ENCODE measurements around the gene PRM2. TPM values are rescaled to one million over a fixed set of nuclear protein-coding genes. Genes with fewer than 3 reads are reported as not detected.

Gene PRM2
- total RNA-seq, 5 donors from 2014 or later (not counting 1 experiment from before 2014, with no cell fraction given), result not detected

DNA sequence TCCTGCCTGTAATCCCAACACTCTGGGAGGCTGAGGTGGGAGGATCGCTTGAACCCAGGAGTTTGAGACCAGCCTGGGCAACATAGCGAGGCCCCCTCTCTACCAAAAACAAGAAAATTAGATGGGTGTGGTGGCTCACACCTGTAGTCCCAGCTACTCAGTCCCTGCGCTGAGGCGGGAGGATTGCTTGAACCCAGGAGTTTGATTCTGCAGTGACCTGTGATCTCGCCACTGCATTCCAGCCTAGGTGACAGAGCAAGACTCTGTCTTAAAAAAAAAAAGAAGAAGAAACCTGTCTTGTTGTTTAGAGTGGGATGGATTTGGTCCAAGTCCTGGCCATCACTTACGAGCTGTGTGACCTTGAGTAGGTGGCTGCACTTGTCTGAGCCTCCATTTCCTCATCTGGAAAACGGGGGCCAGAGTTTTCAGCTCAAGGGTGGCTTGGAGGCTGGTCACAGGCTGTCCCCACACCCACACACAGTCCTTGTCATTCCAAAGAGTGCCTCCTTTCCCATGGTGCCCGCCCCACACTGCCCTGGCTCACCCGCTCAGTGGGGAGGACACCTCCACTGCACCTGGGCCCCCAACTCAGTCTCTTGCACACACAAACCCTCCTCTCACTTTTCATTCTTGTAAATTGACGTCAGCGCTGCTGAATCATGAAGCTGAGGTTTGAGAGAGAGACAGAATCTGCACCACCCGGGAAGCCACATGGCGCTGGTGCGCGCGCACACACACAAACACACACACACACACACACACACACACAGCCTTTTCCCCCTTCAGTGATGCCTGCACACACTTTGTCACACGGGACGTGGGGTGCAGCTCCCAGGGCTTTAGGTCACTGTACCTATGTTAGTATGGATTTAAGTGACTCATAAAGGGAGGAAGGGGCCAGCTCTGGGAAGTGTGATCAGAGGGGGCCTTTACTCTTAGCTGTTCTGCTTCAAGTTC is 24.5 kb downstream of the PRM2 start:
- no peaks in the 10 kb centered on the region for H3K36me3 ChIP-seq (ENCODE audit: control insufficient read depth in 2 of 2, extremely low read depth in 1 of 2, insufficient read depth in 1 of 2, low read length in 1 of 2)
- Mint-ChIP-seq H3K27me3 (no peaks in the 10 kb centered on the region), H3K27ac (peak overlapping the region; percentile 92), H3K4me3 (peak overlapping the region; percentile 81 to 92 (median 87)), H3K9me3 (no peaks in the 10 kb centered on the region), H3K36me3 (peaks cover 19% of the 10 kb centered on the region), H3K4me1 (peaks cover 36 to 45% (median 40%) of the 10 kb centered on the region in 3 donors)
- peak overlapping the region; percentile 11 to 18 for H3K4me3 ChIP-seq (ENCODE audit: control insufficient read depth in 1 of 2, extremely low read depth in 1 of 2, low read length in 1 of 2)
- no peaks in the 10 kb centered on the region for H3K9me3 ChIP-seq
- no peaks in the 10 kb centered on the region for H3K27me3 ChIP-seq (replicated peaks in 1 of 2; ENCODE audit: control insufficient read depth in 2 of 2, extremely low read depth in 1 of 2, insufficient read depth in 2 of 2, low read length in 1 of 2)
- POLR2A ChIA-PET, result interaction anchor here (0.5 to 1.0 kb wide), 4 partner anchors 27 to 46 kb away, joined by 3 to 6 read pairs (median 4); no protein-coding TSS in a partner anchor
- 29% methylated on average over 9 of the region's 18 CpGs for WGBS (ENCODE audit: insufficient coverage)
- H3K4me1 ChIP-seq (ENCODE audit: control insufficient read depth in 1 of 2, extremely low read depth in 1 of 2, insufficient read depth in 2 of 2, low read length in 2 of 2), result peaks cover 26 to 39% of the 10 kb centered on the region in 2 experiments
- CTCF ChIA-PET, result interaction anchor here in 1 of 2 donors (0.6 to 1.7 kb wide), 7 partner anchors 18 to 834 kb away, joined by 3 to 10 read pairs (median 4); no protein-coding TSS in a partner anchor
- ATAC-seq (replicated peaks in 1 of 4) (peak; percentile 20 to 23 (median 22)), DNase-seq (peak; percentile 38 to 86 (median 75))
- H3K27ac ChIP-seq (ENCODE audit: low read length), result peak overlapping the region; percentile 61

DNA sequence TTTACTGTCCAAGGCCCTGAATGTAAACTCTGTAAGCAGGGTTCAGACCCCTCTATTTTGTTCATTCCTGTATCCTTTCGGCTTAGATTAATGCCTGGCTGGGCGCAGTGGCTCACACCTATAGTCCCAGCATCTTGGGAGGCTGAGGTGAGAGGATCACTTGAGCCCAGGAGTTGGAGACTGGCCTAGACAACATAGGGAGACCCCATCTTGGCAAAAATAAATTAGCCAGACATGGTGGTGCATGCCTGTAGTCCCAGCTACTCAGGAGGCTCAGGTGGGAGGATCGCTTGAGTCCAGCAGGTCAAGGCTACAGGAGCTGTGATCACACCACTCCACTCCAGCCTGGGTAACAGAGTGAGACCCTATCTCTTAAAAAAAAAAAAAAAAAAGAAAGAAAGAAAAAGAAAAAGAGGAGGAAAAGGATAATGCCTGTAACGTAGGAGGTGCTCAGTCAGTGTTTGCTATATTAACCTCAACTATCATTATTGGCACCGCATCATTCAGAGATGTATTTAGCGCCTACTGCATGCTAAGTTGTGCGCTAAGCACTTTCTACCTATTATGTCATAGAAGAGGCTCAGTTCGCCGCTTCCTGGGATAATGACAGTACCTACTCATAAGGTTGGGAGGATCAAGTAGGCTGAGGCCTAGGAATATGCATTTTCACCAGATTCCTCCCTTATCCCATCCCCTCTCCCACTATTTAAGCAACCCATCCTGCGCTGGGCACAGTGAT is 25.3 kb downstream of the PRM2 start:
- POLR2A ChIA-PET, result interaction anchor here in 1 of 2 donors (0.6 kb wide), 1 partner anchor 17 kb away, joined by 3 read pairs; no protein-coding TSS in a partner anchor
- no peaks in the 10 kb centered on the region for H3K9me3 Mint-ChIP-seq
- peaks cover 36 to 44% (median 40%) of the 10 kb centered on the region in 3 donors for H3K4me1 Mint-ChIP-seq
- Histone ChIP-seq H3K27ac (ENCODE audit: low read length) (peak overlapping the region; percentile 61), H3K4me3 (ENCODE audit: control insufficient read depth in 1 of 2, extremely low read depth in 1 of 2, low read length in 1 of 2) (no peak overlapping the region), H3K36me3 (ENCODE audit: control insufficient read depth in 2 of 2, extremely low read depth in 1 of 2, insufficient read depth in 1 of 2, low read length in 1 of 2) (no peaks in the 10 kb centered on the region), H3K27me3 (replicated peaks in 1 of 2; ENCODE audit: control insufficient read depth in 2 of 2, extremely low read depth in 1 of 2, insufficient read depth in 2 of 2, low read length in 1 of 2) (no peaks in the 10 kb centered on the region), H3K9me3 (no peaks in the 10 kb centered on the region), H3K4me1 (ENCODE audit: control insufficient read depth in 1 of 2, extremely low read depth in 1 of 2, insufficient read depth in 2 of 2, low read length in 2 of 2) (peaks cover 25 to 39% of the 10 kb centered on the region in 2 experiments)
- ATAC-seq (replicated peaks in 1 of 4), result no peak
- H3K27me3 Mint-ChIP-seq, result no peaks in the 10 kb centered on the region
- DNase-seq, result no peak
- H3K4me3 Mint-ChIP-seq, result no peak overlapping the region
- 100% methylated on average over 2 of the region's 10 CpGs for WGBS (ENCODE audit: insufficient coverage)
- CTCF ChIA-PET, result interaction anchor here in 1 of 2 donors (1.2 kb wide), 1 partner anchor 286 kb away, joined by 4 read pairs; no protein-coding TSS in a partner anchor
- H3K36me3 Mint-ChIP-seq, result peaks cover 19% of the 10 kb centered on the region
- H3K27ac Mint-ChIP-seq, result peak overlapping the region; percentile 92

DNA sequence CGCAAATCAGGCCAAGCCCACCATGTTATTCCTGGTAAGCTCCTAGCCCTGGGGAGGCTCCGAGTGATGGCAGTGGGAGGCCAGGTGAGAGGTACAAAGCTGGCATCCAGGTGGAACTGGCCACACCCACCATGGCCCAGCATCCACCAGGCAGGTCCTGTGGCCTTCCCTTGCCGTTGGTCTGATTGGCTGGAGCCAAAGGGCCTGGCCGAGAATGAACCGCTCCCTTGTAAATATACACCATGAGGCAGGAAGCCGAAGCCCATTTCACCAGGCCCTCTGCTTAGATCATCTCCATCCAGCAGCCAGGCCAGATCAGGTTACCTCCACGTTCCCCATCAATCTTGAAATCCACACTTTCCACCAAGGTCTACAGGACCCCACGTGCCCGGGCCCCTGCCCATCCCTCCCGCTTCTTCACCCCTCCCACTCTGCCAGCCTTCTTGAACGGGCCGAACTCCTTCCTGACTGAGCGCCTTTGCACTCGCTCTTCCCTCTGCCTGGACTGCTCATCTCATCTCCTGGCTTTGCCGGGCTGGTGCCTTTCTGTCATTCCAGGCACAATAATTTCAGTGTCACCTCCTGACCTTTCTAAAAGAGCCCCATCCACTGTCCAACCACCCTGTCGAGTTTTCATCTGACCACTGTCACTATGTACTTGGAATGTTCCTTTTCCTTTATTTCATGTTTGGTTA is 26.0 kb downstream of the PRM2 start:
- WGBS (ENCODE audit: insufficient coverage), result 92% methylated on average over 13 of the region's 16 CpGs
- H3K4me3 ChIP-seq (ENCODE audit: control insufficient read depth in 1 of 2, extremely low read depth in 1 of 2, low read length in 1 of 2), result no peak overlapping the region
- H3K27me3 ChIP-seq (replicated peaks in 1 of 2; ENCODE audit: control insufficient read depth in 2 of 2, extremely low read depth in 1 of 2, insufficient read depth in 2 of 2, low read length in 1 of 2), result no peaks in the 10 kb centered on the region
- Mint-ChIP-seq H3K4me1 (peaks cover 40 to 45% (median 41%) of the 10 kb centered on the region in 3 donors), H3K27me3 (no peaks in the 10 kb centered on the region), H3K36me3 (peaks cover 19% of the 10 kb centered on the region), H3K27ac (peak overlapping the region; percentile 61 to 72), H3K4me3 (no peak overlapping the region), H3K9me3 (no peaks in the 10 kb centered on the region)
- no peaks in the 10 kb centered on the region for H3K9me3 ChIP-seq
- no peak overlapping the region for H3K27ac ChIP-seq (ENCODE audit: low read length)
- DNase-seq (no peak), ATAC-seq (replicated peaks in 1 of 4) (no peak)
- no peaks in the 10 kb centered on the region for H3K36me3 ChIP-seq (ENCODE audit: control insufficient read depth in 2 of 2, extremely low read depth in 1 of 2, insufficient read depth in 1 of 2, low read length in 1 of 2)
- CTCF ChIA-PET, result no interaction called here
- H3K4me1 ChIP-seq (ENCODE audit: control insufficient read depth in 1 of 2, extremely low read depth in 1 of 2, insufficient read depth in 2 of 2, low read length in 2 of 2), result peaks cover 25 to 39% of the 10 kb centered on the region in 2 experiments
- POLR2A ChIA-PET, result interaction anchor here (0.5 to 1.0 kb wide), 3 partner anchors 14 to 90 kb away, joined by 3 to 5 read pairs (median 3); no protein-coding TSS in a partner anchor

DNA sequence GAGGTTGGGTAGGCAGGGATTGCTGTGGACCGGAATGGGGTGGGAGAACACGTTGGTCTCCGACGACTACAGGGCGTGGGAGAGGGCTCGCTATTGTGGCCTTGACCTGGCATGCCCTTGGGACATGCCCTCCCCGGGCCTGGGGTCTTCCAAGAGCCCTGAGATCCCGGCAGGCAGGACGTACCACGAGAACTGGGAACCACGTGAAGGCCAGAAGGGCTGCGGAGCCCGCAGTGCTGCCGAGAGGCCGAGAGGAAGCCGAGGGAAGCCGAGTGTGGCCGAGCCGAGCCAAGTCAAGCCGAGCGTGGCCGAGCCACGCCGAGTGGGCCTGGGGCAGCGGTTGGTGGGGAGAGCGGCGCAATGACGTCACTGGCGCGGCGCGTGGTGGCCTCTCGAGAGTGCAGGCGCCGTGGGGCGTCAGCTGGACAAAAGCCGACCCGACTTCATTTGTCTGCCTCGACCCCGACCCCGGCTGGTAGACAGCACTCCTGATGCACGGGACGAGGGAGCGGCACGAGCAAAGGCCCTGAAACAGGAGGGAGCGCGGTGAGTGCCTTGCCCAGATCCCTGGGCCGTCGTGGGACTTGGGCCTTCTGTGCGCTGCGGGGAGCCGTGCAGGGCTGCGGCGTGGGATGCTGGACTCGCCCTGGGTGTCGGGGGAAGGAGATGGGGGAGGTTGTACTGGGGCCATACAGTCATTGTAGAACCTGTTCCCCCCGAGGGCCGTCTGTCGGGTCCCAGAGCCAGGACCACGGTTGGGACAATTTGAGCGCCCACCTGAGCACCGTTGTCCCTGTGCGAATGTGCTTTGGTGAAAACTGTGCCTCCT is 26.8 kb downstream of the PRM2 start:
- Histone ChIP-seq H3K27ac (ENCODE audit: low read length) (no peak overlapping the region), H3K36me3 (ENCODE audit: control insufficient read depth in 2 of 2, extremely low read depth in 1 of 2, insufficient read depth in 1 of 2, low read length in 1 of 2) (no peaks in the 10 kb centered on the region), H3K9me3 (no peaks in the 10 kb centered on the region), H3K27me3 (replicated peaks in 1 of 2; ENCODE audit: control insufficient read depth in 2 of 2, extremely low read depth in 1 of 2, insufficient read depth in 2 of 2, low read length in 1 of 2) (no peaks in the 10 kb centered on the region), H3K4me3 (ENCODE audit: control insufficient read depth in 1 of 2, extremely low read depth in 1 of 2, low read length in 1 of 2) (no peak overlapping the region), H3K4me1 (ENCODE audit: control insufficient read depth in 1 of 2, extremely low read depth in 1 of 2, insufficient read depth in 2 of 2, low read length in 2 of 2) (peaks cover 25 to 36% of the 10 kb centered on the region in 2 experiments)
- peak overlapping the region in 1 of 2 donors; percentile 39 for H3K27ac Mint-ChIP-seq
- CTCF ChIA-PET, result no interaction called here
- DNase-seq, result no peak
- POLR2A ChIA-PET, result interaction anchor here (0.5 to 1.0 kb wide), 2 partner anchors 13 to 89 kb away, joined by 3 to 5 read pairs; no protein-coding TSS in a partner anchor
- peaks cover 19% of the 10 kb centered on the region for H3K36me3 Mint-ChIP-seq
- no peak overlapping the region for H3K4me3 Mint-ChIP-seq
- peaks cover 40 to 48% (median 45%) of the 10 kb centered on the region in 3 donors for H3K4me1 Mint-ChIP-seq
- WGBS (ENCODE audit: insufficient coverage), result 96% methylated on average over 47 of the region's 63 CpGs
- no peak for ATAC-seq (replicated peaks in 1 of 4)
- H3K27me3 Mint-ChIP-seq, result no peaks in the 10 kb centered on the region
- no peaks in the 10 kb centered on the region for H3K9me3 Mint-ChIP-seq

DNA sequence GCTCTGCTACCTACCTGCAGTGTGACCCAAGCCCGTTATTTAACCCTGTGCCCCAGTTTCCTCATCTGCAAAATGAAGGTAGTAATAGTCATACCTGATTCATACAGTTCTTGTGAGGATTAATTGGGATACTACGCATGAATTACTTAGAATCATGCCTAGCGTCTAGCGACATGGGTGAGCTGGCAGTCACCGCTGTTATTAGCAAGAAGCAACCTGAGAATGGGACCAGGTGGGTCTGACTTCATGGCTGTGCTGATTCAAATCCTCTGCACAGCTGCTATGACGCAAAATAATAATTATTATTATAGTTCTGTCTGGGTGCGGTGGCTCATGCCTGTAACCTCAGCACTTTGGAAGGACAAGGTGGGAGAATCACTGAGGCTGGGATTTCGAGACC is 28.1 kb downstream of the PRM2 start:
- peaks cover 29 to 38% (median 36%) of the 10 kb centered on the region in 3 donors for H3K4me1 Mint-ChIP-seq
- peaks cover 13% of the 10 kb centered on the region for H3K36me3 Mint-ChIP-seq

More for the DNA sequence above, 28.1 kb downstream of the PRM2 start:
- no peak for ATAC-seq (replicated peaks in 1 of 4)
- POLR2A ChIA-PET, result interaction anchor here in 1 of 2 donors (0.7 kb wide), 1 partner anchor 280 kb away, joined by 3 read pairs; no protein-coding TSS in a partner anchor
- no peaks in the 10 kb centered on the region for H3K9me3 ChIP-seq
- WGBS (ENCODE audit: insufficient coverage), result 76% methylated on average over 7 of the region's 8 CpGs
- H3K4me3 Mint-ChIP-seq, result no peak overlapping the region
- no peaks in the 10 kb centered on the region for H3K27me3 Mint-ChIP-seq
- peaks cover 12 to 23% of the 10 kb centered on the region in 2 experiments for H3K4me1 ChIP-seq (ENCODE audit: control insufficient read depth in 1 of 2, extremely low read depth in 1 of 2, insufficient read depth in 2 of 2, low read length in 2 of 2)
- CTCF ChIA-PET, result no interaction called here
- DNase-seq, result no peak
- H3K36me3 ChIP-seq (ENCODE audit: control insufficient read depth in 2 of 2, extremely low read depth in 1 of 2, insufficient read depth in 1 of 2, low read length in 1 of 2), result no peaks in the 10 kb centered on the region
- H3K27me3 ChIP-seq (replicated peaks in 1 of 2; ENCODE audit: control insufficient read depth in 2 of 2, extremely low read depth in 1 of 2, insufficient read depth in 2 of 2, low read length in 1 of 2), result no peaks in the 10 kb centered on the region
- no peak overlapping the region for H3K4me3 ChIP-seq (ENCODE audit: control insufficient read depth in 1 of 2, extremely low read depth in 1 of 2, low read length in 1 of 2)
- no peaks in the 10 kb centered on the region for H3K9me3 Mint-ChIP-seq
- H3K27ac Mint-ChIP-seq, result no peak overlapping the region
- H3K27ac ChIP-seq (ENCODE audit: low read length), result no peak overlapping the region
